Stimulated activated CD4-positive, alpha-beta T cell treated with anti-CD3 and anti-CD28 coated beads, Interleukin-4, amount 100 ng/mL, for 1 hour (primary cell): ENCODE results near the gene VAPB.
"Not testable (repeated sequence)": the region's sequence is repeated elsewhere in the genome, so short reads cannot be mapped to it uniquely, and the experiment has no call there.

Experiments used
- DNase-seq: peaks from one replicate; pipeline ENCODE4 v3.0.0-alpha.2; 2020

VAPB gene

GRCh38 chr20:58388882-58389323, at the start of gene VAPB:
TSS of gene VAPB (plus strand) at chr20:58389229. CDS start at chr20:58389460, 231 bp downstream.
- peak; percentile 96 for DNase-seq

- no peak for DNase-seq
Observed at GRCh38 chr20:58339741-58340140, 49.3 kb upstream of the VAPB start.

DNA sequence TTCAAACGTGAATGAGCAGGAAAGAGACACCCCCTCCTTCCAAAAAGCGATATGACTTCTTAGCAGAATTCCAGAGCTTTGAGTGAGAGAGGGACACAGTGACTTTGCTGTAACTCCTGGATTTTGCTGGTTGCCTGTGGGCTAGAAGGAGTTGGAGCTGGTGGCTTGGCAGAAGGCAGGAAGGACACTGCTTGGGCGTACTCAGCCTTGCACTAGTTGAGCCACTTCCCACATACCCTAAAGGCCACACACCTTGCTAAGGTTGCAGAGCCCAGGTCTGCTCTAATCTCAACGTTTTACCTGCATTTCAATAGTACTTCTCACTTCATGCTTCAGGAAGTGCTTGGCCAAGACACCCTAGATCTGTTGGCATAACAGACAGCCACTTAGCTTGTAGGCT, 48.9 kb upstream of the VAPB start:
- no peak for DNase-seq

DNA sequence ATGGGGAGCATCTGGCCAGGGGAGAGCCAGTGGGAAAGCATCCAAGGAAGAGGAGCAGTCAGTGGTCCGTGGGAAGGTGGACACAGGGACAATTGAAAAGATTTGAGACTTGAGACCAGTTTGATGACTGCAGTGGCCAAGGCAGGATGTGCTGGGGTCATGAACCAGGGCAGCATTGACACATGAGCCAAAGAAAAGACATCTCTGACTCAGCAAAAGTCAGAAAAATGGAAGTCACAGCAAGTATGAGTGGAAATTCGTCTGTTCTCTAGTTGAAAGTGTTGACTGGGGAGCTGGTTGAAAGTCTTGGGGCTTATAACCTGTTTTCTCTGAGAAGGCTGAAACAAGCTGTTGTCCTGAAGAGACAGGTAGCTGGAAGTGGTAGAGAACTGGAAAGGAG, 48.2 kb upstream of the VAPB start:
- no peak for DNase-seq

DNA sequence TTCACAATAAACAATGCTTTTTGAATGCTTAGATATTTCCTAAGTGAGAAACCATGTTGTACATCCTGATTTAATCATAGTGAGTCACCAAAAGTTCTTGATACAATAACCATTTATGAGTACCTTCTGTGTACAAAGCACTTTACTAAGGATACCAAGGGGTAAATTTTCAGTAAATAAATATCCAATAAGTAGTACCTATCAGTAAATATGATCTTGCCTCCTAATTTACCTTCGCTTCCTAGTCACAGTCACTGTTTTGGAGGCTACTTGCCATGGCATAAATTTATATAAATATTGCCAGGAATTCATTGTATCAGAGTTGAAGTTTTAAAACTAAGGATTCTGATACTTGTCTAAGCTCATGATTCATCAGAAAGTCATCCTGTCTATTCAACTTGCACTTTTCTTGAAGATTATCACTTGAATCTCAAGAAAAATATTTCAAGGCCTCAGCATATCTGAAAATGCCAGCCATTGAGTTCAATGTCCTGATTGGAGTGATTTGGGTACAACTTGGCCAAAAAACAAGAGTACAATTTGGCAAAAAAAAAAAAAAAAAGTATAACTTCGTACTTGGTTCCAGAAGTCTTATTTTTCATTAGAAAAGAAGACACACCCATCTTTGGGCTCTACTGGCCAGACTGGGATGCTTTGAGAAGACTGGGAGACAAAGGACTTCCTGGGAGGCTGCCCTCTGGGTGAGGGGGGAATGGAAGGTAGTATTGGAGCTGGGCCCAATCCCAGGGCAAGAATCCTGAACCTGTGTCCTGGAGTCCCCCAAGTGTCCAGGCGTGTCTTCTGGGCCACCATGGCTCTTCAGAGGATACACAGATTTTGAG, 46.7 kb upstream of the VAPB start:
- no peak for DNase-seq

GRCh38 chr20:58344741-58345140, 44.3 kb upstream of the VAPB start:
- no peak for DNase-seq

- no peak for DNase-seq
Observed at GRCh38 chr20:58349570-58349969, 39.5 kb upstream of the VAPB start.

DNA sequence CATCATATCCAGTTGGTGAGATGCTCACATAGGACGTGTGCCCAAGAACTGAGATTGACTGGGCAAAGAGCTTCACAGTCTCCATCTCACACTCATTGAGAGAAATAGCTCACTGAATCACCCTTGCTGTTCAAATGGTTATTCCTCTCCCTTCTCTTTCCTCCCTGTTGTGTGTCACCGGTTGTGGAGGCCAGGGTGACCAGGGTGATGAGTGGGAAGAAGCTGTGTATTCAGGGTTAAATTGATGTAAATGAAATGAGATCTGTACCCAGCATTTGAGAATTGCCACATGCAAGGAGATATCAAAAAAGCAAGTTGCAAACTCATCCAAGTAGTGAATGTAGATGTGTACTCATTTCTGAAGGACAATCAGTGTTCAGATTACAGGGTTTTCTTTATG, 36.6 kb upstream of the VAPB start:
- no peak for DNase-seq

GRCh38 chr20:58359441-58359840, 29.6 kb upstream of the VAPB start:
- DNase-seq = no peak

DNA sequence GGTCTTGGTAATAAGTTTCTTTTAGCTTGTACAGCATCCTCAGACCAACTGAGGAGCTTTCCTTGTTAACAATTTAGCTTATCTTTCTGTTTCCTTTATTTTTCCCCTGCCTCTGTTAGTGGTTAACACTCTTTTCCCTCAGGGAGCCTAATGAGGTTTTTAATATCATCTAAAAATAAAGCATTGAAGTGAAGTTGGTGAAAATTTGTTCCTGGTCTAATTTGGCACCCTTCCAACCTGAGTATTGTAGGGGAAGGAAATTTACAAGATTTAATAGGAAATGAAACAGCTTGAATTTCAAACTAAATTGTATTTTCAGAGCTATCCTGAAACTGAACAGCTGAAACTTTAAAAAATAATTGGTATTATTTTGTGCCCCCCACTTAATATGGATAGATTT, 28.1 kb upstream of the VAPB start:
- no peak for DNase-seq

GRCh38 chr20:58361481-58362205, 27.4 kb upstream of the VAPB start:
- no peak for DNase-seq

DNA sequence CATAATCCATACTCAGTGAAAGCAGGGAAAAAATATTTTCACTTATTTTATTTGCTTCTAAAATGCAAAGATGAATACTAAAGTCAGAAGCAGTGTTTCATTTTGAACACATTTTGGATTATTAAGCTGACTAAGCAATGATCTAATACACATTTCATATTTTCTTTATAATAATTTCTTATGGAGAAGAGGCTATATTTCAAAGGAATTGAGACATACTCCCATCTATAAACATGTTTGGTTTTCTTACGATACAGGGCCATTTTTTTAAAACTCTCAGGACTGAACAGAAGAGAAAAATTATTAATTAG, 26.9 kb upstream of the VAPB start:
- no peak for DNase-seq

DNA sequence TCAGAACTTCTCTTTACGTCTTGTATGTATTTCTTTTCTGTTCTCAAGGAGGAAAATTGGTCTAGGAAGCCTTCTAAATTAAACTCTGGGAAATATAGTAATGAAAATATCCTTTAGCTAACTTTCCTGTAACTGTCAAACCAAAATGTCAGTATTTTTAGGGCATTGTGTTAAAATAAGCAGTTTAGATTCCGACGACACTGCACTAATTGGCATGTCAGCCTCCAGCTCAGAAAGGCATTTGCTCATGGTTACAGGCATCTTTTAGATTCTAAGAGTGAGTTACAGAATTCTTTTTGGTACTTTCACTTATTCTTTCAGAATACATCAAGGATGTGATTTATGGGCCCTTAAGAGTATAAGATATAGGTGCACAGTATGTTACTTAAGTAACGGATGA, 26.1 kb upstream of the VAPB start:
- DNase-seq = no peak

- no peak for DNase-seq
Observed at GRCh38 chr20:58366866-58367265, 22.2 kb upstream of the VAPB start.

- DNase-seq = no peak
Observed at GRCh38 chr20:58372806-58373205, 16.2 kb upstream of the VAPB start.

DNA sequence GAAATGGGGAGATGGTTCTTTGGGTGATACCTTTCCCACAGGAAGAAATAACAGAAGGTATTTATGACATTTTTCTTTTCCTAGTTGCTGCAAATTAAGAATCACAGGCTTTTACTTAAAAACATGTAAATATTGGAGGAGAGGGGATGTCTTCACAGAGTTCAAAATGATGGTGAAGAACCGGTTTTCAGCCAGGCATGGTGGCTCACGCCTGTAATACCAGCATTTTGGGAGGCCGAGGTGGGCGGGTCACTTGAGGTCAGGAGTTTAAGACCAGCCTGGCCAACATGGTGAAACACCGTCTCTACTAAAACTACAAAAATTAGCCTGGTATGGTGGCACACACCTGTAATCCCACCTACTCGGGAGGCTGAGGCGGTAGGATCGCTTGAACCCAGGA, 15.7 kb upstream of the VAPB start:
- DNase-seq = not testable (repeated sequence)

DNA sequence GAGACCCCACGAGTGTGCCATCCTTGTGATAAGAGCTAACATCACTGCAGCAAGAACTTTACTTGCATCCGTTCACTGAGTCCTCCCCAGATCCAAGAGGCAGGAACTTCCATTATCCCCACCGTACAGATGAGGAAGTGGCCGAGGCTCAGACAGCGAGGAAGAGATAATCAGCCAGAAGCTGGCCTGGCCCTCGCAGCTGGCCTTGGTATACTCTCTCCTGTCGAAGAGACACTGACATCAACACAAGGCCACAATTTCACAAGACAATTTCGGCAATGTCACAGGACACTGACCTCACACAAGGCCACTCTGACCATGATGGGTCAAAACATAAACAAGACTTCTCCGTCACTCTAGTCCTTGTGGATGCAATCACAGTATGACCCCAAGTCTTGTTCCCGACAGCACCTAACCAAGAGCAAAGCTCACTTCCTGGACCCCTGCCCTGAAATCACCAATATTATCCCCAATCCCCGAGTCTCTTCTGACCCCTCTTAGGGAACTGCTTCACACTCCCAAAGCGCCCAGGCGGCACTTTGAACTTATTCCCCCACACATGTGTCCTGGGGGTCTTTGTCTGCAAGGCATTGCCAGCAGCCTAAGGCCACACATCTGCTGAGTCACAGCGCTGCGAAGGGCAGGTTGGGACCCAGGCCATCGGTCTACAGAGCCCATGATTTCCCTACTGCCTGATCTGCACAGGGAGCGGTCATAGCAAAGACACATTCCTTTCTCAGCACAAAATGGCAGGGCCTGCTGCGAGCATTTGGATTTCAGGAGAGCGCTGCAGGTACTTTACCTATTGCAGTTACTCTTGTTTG, 14.8 kb upstream of the VAPB start:
- DNase-seq = no peak

- DNase-seq = no peak
Observed at GRCh38 chr20:58374906-58375758, 13.9 kb upstream of the VAPB start.

GRCh38 chr20:58375759-58376352, 13.2 kb upstream of the VAPB start:
- DNase-seq = no peak

GRCh38 chr20:58377017-58377416, 12.0 kb upstream of the VAPB start:
- DNase-seq = no peak

- no peak for DNase-seq
Observed at GRCh38 chr20:58377766-58378401, 11.1 kb upstream of the VAPB start.

GRCh38 chr20:58378704-58379103, 10.3 kb upstream of the VAPB start:
- no peak for DNase-seq
